Lung (tissue), 12 donors: ENCODE data around the gene TTLL9. TPM values are rescaled to one million over a fixed set of nuclear protein-coding genes. Genes with fewer than 3 reads are reported as not detected.
A peak's percentile ranks its signal among the peaks of the same experiment; 100 is the strongest.

Source experiments
- ATAC-seq: fragments of 200-7000 bp; cut with Tn5 transposase; one replicate; pipeline ENCODE4 v1.9.1; 2020; ENCODE audit warnings: moderate number of reproducible peaks; ENCODE audit not compliant: insufficient read depth, low FRiP score
- DNase-seq, 3 donors: peaks; one replicate each; pipeline ENCODE4 v3.0.0-alpha.2; 2013 to 2017
- H3K27ac ChIP-seq, 2 donors: one replicate each; pipeline ENCODE4 v1.5.1; 2013; ENCODE audit warnings: mild to moderate bottlenecking in 2 of 2, moderate library complexity in 2 of 2, control low read depth in 1 of 2, inconsistent platforms in 1 of 2, low read depth in 1 of 2, low read length in 1 of 2
- H3K27me3 ChIP-seq, 3 donors: one replicate each; pipeline ENCODE4 v1.5.1; 2013; ENCODE audit warnings: low read length in 2 of 3; ENCODE audit not compliant: control insufficient read depth in 3 of 3, insufficient read depth in 3 of 3
- H3K36me3 ChIP-seq, 4 donors: one replicate each; pipeline ENCODE4 v1.5.1; 2013; ENCODE audit warnings: low read length in 4 of 4, mild to moderate bottlenecking in 1 of 4, moderate library complexity in 1 of 4; ENCODE audit not compliant: control insufficient read depth in 4 of 4, insufficient read depth in 4 of 4
- H3K4me1 ChIP-seq, 5 donors: one replicate each; pipeline ENCODE4 v1.5.1; 2013; ENCODE audit warnings: low read length in 5 of 5, mild to moderate bottlenecking in 2 of 5, moderate library complexity in 1 of 5; ENCODE audit not compliant: control insufficient read depth in 5 of 5, insufficient read depth in 5 of 5
- H3K4me3 ChIP-seq: one replicate; pipeline ENCODE4 v1.5.1; 2013; ENCODE audit warnings: mild to moderate bottlenecking, control low read depth, moderate library complexity
- H3K9ac ChIP-seq, 2 donors: one replicate each; pipeline ENCODE4 v1.5.1; 2013; ENCODE audit warnings: low read length in 2 of 2, control low read depth in 1 of 2; ENCODE audit not compliant: insufficient read depth in 1 of 2
- H3K9me3 ChIP-seq, 4 donors: one replicate each; pipeline ENCODE4 v1.5.1; 2013; ENCODE audit warnings: low read length in 3 of 4, mild to moderate bottlenecking in 1 of 4, moderate library complexity in 1 of 4; ENCODE audit not compliant: control insufficient read depth in 4 of 4, insufficient read depth in 3 of 4
- WGBS, 2 donors: extraction: QIAGEN DNeasy Blood & Tissue Kit; methylation state at CpG; one replicate each; pipeline ENCODE4 v1.1.7; 2013; 5-methylcytosine and 5-hydroxymethylcytosine counted together
- polyA plus RNA-seq, 2 donors: library from polyadenylated mRNA; stranded (reverse); fragments of 200-250 nt; gene quantifications; one replicate each; pipeline ENCODE4 v1.2.1, GENCODE V29; 2013
- total RNA-seq, 2 donors: library from RNA; depleted of rRNA in 1 of 2; stranded (reverse); fragments of >200 nt in 1 of 2; gene quantifications; one replicate each; pipeline ENCODE4 v1.2.1, GENCODE V29; 2014 to 2021
- TF ChIP-seq, protein P1 (sequence below): IDR thresholded peaks from 2 replicates; pipeline ENCODE4 v1.5.1; 2012; ENCODE audit warnings: mild to moderate bottlenecking; ENCODE audit errors: control extremely low read depth, extremely low read depth
- donor health status: control.
- donor health status: control.
- donor health status: Bipolar disorder and iron deficiency.
- donor health status: healthy.
- donor health status: DM: yes; HTN: yes; CAD: no.

Gene TTLL9
- total and polyA plus RNA-seq, 4 donors = 1.9 to 8.9 (median 4.8) TPM

DNA sequence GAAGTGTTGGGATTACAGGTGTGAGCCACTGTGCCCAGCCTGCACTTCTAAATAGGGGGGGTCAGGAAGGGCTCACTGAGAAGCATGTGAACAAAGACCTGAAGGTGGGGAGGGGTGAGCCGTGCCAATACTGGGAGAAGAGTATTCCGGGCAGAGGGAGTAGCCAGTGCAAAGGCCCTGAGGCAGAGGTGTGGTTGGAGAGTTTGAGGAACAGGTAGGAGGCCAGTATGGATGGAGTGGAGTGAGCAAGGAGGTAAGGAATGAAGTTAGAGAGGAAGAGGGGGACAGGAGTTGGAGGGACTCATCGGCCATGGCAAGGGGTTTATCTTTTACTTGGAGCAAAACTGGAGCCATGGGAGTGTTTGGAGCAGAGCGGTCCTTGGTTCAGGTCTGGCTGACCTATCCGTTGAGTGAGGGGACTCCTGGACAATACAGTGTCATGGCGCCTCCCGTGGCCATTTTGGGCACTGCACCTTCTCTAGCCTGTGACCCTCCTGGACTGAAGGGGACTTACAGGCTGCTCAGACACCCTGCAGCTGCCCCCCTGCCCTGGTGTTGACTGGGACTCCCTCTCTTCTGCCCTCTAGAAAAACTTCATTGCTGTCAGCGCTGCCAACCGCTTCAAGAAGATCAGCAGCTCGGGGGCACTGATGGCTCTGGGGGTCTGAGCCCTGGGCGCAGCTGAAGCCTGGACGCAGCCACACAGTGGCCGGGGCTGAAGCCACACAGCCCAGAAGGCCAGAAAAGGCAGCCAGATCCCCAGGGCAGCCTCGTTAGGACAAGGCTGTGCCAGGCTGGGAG, 37.1 kb upstream of the TTLL9 start:
- Histone ChIP-seq H3K4me3 (no peak overlapping the region), H3K27ac (no peak overlapping the region), H3K36me3 (no peaks in the 10 kb centered on the region), H3K4me1 (peaks cover 0 to 46% (median 10%) of the 10 kb centered on the region in 5 donors), H3K9ac (peak overlapping the region in 1 of 2 donors; percentile 20), H3K27me3 (no peaks in the 10 kb centered on the region), H3K9me3 (peaks cover 0 to 2% (median 0%) of the 10 kb centered on the region in 4 donors)
- ATAC-seq (no peak), DNase-seq (peak; percentile 77 to 80 (median 77))
- 62 to 72% methylated on average over 14 of the region's 14 CpGs for WGBS, 2 donors
- TF ChIP-seq, protein P1, sequence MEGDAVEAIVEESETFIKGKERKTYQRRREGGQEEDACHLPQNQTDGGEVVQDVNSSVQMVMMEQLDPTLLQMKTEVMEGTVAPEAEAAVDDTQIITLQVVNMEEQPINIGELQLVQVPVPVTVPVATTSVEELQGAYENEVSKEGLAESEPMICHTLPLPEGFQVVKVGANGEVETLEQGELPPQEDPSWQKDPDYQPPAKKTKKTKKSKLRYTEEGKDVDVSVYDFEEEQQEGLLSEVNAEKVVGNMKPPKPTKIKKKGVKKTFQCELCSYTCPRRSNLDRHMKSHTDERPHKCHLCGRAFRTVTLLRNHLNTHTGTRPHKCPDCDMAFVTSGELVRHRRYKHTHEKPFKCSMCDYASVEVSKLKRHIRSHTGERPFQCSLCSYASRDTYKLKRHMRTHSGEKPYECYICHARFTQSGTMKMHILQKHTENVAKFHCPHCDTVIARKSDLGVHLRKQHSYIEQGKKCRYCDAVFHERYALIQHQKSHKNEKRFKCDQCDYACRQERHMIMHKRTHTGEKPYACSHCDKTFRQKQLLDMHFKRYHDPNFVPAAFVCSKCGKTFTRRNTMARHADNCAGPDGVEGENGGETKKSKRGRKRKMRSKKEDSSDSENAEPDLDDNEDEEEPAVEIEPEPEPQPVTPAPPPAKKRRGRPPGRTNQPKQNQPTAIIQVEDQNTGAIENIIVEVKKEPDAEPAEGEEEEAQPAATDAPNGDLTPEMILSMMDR = peak; percentile 44

DNA sequence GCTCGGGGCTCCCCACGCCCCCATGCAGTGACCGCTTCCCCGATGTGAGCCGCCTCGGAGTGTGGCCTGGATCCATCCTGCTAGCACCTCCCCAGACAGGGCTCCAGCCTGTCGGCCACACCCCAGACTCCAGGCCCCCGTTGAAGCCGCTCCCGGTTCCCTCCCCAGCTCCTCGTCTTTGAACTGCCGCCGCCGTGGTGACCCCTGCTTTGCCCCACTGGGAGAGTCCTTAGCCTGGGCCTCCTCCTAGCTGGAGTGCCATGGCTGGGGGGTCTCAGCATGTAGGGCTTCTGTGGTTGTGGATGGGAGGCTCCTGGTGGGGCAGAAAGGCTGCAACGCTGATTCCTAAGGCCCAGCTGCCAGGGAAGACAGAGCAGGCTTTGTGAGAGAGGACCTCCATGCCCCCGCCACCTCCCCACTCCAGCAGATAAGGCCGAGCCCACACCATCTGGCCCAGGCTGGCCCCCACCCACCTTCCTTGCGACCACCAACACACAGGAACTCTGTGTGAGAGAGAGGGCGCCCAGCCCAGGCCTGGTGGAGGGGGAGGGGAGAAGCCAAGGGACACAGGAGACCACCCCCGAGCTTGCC, 36.4 kb upstream of the TTLL9 start:
- peaks cover 0 to 52% (median 11%) of the 10 kb centered on the region in 5 donors for H3K4me1 ChIP-seq
- H3K9me3 ChIP-seq = peaks cover 0 to 2% (median 0%) of the 10 kb centered on the region in 4 donors
- peak; percentile 38 to 60 (median 55) for DNase-seq
- H3K27me3 ChIP-seq = no peaks in the 10 kb centered on the region
- WGBS, 2 donors = 72 to 75% methylated on average over 18 to 20 of the region's 20 CpGs
- no peak overlapping the region for H3K27ac ChIP-seq
- no peak for ATAC-seq
- no peak overlapping the region for H3K4me3 ChIP-seq
- TF ChIP-seq, protein P1 = no peak
- H3K36me3 ChIP-seq = no peaks in the 10 kb centered on the region
- no peak overlapping the region for H3K9ac ChIP-seq

DNA sequence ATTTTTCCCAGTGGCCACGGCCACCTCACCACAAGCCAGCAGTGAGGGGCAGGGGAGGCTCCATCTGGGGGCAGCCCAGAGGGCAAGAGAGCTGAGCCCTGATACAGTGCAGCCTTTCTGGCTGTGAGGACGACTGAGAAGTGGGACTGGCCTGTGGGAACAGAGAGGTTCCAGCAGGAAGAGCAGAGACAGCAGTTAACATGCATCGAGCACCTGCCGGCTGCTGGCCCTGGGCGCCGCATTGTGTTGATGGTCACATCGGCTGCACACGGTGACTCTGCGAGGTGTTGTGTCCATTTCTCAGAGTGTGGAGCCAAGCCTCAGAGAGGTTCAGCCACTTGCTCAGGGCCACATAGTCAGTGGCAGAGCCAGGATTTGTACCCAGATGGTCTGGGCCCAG, 34.9 kb upstream of the TTLL9 start:
- H3K4me1 ChIP-seq = peaks cover 0 to 52% (median 11%) of the 10 kb centered on the region in 5 donors
- 69 to 82% methylated on average over 9 of the region's 9 CpGs for WGBS, 2 donors

More for the DNA sequence above, 34.9 kb upstream of the TTLL9 start:
- Histone ChIP-seq H3K9me3 (peaks cover 0 to 2% (median 0%) of the 10 kb centered on the region in 4 donors), H3K36me3 (no peaks in the 10 kb centered on the region), H3K4me3 (no peak overlapping the region), H3K9ac (no peak overlapping the region), H3K27me3 (no peaks in the 10 kb centered on the region), H3K27ac (no peak overlapping the region)
- TF ChIP-seq, protein P1 = no peak
- DNase-seq (no peak), ATAC-seq (no peak)
